ENCODE data around the gene LY86.

Gene LY86

GRCh38 chr6:6588064-6588923 lies at the start of gene LY86:
Gene LY86 (plus strand): TSS chr6:6588720. CDS start chr6:6588735, 15 bp downstream.
- no peak for DNase-seq

- DNase-seq, result no peak
Observed at GRCh38 chr6:6539036-6539435, 49.5 kb upstream of the LY86 start.

- DNase-seq, result no peak
Observed at GRCh38 chr6:6542357-6542756, 46.2 kb upstream of the LY86 start.

- DNase-seq, result no peak
Observed at GRCh38 chr6:6543181-6543879, 45.2 kb upstream of the LY86 start.

- DNase-seq, result no peak
Observed at GRCh38 chr6:6545616-6546317, 42.8 kb upstream of the LY86 start.

- DNase-seq, result peak; percentile 74
Observed at GRCh38 chr6:6546318-6547109, 42.0 kb upstream of the LY86 start.

- DNase-seq, result peak; percentile 78
Observed at GRCh38 chr6:6547110-6547879, 41.2 kb upstream of the LY86 start.

- peak; percentile 78 for DNase-seq
Observed at GRCh38 chr6:6556161-6556737, 32.3 kb upstream of the LY86 start.

DNA sequence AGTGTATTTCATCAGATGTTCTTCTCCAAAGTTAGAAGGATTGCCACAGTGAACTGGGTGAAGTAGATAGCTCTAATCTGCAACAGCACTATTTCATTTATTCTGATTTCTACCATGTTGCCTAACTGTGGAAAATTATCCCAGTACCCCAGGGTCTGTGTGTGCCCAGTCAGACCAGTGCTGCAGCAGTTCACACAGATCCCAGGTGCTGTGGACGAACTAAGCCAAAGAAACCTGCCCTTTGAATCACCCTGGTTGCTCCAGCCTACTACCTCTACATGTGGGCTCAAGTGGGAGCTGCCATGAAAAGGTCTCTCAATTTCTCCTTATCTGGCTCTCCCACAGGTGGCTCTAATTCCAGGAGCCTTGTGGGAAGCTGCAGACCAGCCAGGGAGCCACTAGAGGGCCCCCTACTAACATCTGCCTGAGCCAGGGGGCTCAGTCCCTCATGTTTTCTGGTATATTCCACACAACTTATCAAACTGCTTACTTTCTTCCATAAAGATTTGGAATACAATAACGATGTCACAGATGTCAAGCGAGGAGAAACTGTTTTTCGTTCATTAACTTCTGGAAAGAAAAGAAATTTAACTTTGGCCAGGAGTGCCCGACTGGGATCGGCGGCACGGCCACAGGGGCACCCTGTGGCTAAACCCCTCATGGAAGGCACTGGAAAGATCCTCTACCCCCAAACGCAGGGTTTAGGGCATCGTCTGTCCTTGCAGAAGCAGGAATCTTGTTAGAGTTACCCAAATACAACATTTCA lies 31.6 kb upstream of the LY86 start:
- DNase-seq, result peak; percentile 59

- no peak for DNase-seq
Observed at GRCh38 chr6:6557504-6557839, 31.0 kb upstream of the LY86 start.

DNA sequence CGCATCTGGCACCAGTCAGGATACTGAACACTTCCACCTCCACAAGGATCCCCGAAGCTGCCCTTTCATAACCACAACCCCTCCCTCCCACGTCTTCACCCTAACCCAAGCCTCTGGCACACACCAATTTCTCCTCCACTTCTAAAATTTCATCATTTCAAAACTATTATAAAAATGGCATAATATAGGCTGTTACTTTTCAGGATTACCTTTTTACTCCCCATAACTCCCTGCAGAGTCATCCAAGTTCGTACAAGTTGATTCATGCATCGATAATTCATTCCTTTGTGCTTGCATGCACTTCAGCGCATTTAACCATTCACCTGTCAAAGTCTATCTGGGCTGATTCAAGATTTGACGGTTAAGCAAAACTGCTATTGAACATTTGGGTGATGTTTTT lies 30.6 kb upstream of the LY86 start:
- DNase-seq, result no peak

DNA sequence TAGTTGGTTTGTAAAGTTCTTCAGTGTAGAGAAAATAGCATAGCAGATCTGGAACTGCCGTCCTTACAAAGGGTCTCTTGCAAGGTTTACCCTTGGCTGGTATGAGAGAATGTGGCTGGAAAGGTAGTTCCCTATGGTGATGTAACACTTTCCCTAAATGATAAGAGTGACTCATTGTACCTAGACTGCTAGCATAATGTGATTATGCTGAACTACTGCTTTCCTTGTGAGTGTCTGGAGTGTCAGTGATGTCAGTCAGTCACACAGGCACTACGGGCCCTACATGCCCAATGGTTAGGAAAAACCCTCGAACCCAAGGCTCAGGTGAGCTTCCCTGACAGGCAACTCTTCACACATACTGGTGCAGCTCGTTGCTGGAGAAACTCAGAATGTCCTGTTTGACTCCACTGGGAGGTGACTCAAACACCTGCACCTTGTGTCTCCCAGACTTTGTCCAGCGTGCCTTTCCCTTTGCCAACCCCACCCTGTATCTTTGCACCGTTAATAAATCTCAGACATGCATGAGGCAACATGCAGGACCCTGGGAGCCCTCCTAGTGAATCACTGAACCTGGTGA lies 28.4 kb upstream of the LY86 start:
- no peak for DNase-seq

DNA sequence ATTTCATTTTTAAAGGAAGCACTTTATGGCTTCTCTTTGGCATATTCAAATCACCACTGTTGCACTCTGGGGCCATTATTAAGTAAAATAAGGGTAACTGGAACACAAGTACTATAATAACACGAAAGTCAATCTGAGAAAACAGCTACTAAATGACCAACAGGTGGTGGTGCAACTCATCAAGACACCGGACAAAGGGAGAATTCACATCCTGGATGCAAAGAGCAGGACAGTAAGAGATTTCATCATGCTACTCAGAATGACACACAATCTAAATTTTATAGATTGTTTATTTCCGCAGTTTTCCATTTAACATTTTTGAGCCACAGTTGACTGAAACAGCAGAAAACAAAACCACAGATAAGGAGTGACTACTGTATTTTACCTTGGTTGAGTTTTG lies 27.6 kb upstream of the LY86 start:
- no peak for DNase-seq

DNA sequence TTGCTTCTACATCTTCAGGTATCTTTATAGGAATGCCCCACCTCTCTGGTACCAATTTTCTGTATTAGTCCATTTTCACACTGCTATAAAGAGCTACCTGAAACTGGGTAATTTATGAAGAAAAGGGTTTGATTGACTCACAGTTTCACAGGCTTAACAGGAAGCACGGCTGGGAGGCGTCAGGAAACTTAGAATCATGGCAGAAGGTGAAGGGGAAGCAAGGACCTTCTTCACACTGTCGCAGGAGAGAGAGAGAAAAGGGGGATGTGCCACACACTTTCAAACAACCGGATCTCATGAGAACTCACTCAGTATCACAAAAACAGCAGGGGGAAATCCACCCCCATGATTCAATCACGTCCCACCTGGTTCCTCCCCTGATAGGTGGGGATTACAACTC lies 24.4 kb upstream of the LY86 start:
- no peak for DNase-seq

DNA sequence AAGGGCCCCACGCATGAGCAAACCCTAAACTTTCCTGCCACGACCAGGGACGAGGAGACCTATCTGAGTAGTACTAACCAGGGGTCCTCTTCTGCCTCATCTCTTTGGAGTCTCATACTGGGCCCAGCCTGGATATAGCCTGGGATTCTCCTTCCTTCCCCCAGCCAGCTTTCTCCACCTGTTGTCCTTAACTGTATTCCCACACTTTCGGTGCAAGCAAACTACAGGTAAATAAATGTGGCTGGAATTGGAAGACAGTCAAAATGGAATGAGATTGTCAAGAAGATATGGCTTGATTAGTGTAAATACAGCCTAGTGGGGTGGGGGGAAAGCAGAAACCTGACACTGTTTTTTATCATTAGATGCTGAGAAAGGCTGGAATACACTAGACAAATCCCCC lies 23.5 kb upstream of the LY86 start:
- no peak for DNase-seq

GRCh38 chr6:6565488-6565887 lies 23.0 kb upstream of the LY86 start:
- DNase-seq, result no peak

DNA sequence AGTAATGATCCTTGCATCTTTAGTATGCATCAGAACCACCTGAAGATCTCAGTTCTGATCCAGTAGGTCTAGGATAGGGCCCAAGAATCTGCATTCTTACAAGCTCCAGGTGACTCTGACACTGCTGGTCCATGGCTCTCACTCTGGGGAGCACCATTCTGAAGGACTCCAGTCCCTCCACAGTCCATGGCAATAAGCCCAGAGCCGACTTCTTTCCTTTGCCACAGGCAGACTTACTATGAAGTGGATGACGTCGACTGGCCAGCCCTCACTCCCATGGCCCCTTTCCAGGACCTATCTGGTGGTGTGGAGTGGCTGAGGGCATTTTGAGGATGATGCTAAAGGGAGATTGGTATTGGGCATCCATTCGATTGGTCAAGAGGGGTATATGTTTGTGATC lies 21.8 kb upstream of the LY86 start:
- no peak for DNase-seq

DNA sequence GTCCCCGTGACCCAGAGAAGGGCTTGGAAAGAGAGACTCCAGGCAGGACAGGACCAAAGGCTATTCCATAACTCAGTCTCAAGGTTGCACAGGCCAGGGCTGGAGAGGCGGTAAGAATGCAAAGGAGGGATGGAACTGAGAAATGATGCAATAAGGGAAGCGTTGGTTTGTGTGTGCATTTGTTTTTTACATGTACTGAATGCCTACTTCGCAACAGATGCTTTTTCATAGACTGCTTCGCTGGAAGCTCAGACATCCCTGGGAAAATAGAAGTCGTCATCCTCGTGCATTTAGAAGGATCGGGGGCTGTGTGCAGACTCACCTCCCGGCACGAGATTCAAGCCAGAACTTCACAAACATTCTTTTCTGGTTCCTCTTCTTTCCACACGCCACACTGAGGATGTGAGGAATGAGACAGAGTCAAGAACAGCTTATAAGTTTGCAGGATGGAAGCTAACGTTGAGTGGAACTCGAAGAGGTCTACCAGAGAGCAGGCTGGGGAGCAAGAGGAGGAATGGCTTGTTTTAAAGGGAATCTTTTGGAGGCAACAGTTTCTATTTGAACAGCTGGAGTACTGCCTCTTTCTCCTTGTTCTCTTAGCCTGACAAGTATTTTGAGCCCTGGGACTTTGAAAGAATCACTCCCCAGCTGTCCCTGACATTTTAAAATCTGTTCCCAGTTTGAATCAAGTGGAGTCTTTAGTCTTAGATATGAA lies 19.3 kb upstream of the LY86 start:
- DNase-seq, result no peak

DNA sequence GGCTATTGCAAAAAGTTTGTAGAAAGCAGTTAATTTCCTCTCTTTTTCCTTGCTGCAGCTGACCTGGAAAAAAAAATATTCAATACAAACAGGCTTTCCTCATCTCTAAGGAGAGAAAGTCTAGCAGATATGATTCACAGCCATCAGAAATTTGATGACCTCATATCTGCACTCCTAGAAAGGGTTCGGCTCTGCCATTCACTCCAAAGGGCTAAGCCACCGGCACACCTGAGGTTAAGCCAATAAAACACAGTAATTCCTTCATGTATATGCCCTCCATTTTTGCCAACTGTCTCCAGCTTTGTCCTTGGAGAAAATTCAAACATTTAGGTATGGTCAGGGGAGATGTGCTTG lies 18.7 kb upstream of the LY86 start:
- DNase-seq, result no peak
